ENCODE measurements around the gene RNF10.

GRCh38 chr12:120586206-120586605, 52.0 kb downstream of the RNF10 start:
- TF ChIP-seq SIN3A (IDR thresholded peaks at IDR 0.05; ENCODE audit: borderline replicate concordance, insufficient read depth, low read length), result no peak
- no peak for TF ChIP-seq POLR2AphosphoS5 (IDR thresholded peaks at IDR 0.05; ENCODE audit: low read depth, low read length)
